Panc1 (cell line): ENCODE data around the gene HOMER2.

Experiments used
- CTCF ChIP-seq: fragments of 450-650 bp; IDR thresholded peaks from 2 replicates; pipeline ENCODE4 v1.5.1; 2017; ENCODE audit warnings: mild to moderate bottlenecking
- POLR2AphosphoS5 ChIP-seq: IDR thresholded peaks from 2 replicates; pipeline ENCODE4 v1.6.1; 2012; ENCODE audit warnings: mild to moderate bottlenecking, low read depth, low read length, moderate library complexity
- REST ChIP-seq, 2 experiments: IDR thresholded peaks; 2 replicates each; pipeline ENCODE4 v1.6.1; 2011 to 2012; ENCODE audit warnings: low read depth in 2 of 2, control low read depth in 1 of 2, low read length in 1 of 2, mild to moderate bottlenecking in 1 of 2, moderate library complexity in 1 of 2; ENCODE audit not compliant: insufficient read depth in 1 of 2
- TCF7L2 ChIP-seq: IDR thresholded peaks from 2 replicates; pipeline ENCODE4 v1.6.1; 2011; ENCODE audit warnings: mild to moderate bottlenecking, low read depth, low read length, inconsistent platforms

- TF ChIP-seq CTCF (no peak), POLR2AphosphoS5 (no peak), REST (IDR thresholded peaks at IDR 0.05; ENCODE audit: insufficient read depth in 1 of 2, low read depth in 2 of 2, low read length in 1 of 2) (no peak), TCF7L2 (no peak)
Observed at GRCh38 chr15:82829234-82829633, 123.3 kb downstream of the HOMER2 start.
